Measurements from ENCODE around the gene RAPGEF1.

The RAPGEF1 gene

GRCh38 chr9:131701789-131702337 is 38.0 kb downstream of the RAPGEF1 start:
- DNase-seq (ENCODE audit: extremely low spot score): no peak
- no peak for TF ChIP-seq CTCF (IDR thresholded peaks at IDR 0.05; ENCODE audit: control extremely low read depth, extremely low read depth, low read depth, missing control alignments)
- ChIA-PET POLR2A (interaction anchor here (1.6 kb wide), 1 partner anchor 24 kb away, joined by 4 read pairs; no protein-coding TSS in a partner anchor), CTCF (interaction anchor here (0.9 to 2.4 kb wide), 2 partner anchors 12 to 37 kb away, joined by 3 to 5 read pairs; no protein-coding TSS in a partner anchor)

- DNase-seq (ENCODE audit: extremely low spot score): no peak
- ChIA-PET POLR2A (no interaction called here), CTCF (interaction anchor here (0.9 kb wide), 1 partner anchor 13 kb away, joined by 3 read pairs; no protein-coding TSS in a partner anchor)
- TF ChIP-seq CTCF (IDR thresholded peaks at IDR 0.05; ENCODE audit: control extremely low read depth, extremely low read depth, low read depth, missing control alignments): no peak
These were observed 38.5 kb downstream of the RAPGEF1 start for GRCh38 chr9:131701436-131701781.

GRCh38 chr9:131700765-131701435 is 39.0 kb downstream of the RAPGEF1 start:
- POLR2A ChIA-PET: no interaction called here
- DNase-seq (ENCODE audit: extremely low spot score): no peak
- no peak for TF ChIP-seq CTCF (IDR thresholded peaks at IDR 0.05; ENCODE audit: control extremely low read depth, extremely low read depth, low read depth, missing control alignments)
- CTCF ChIA-PET: interaction anchor here (0.9 kb wide), 1 partner anchor 13 kb away, joined by 3 read pairs; no protein-coding TSS in a partner anchor

GRCh38 chr9:131700076-131700475 is 39.8 kb downstream of the RAPGEF1 start:
- CTCF ChIA-PET: interaction anchor here (0.9 kb wide), 1 partner anchor 18 kb away, joined by 3 read pairs; no protein-coding TSS in a partner anchor
- no peak for TF ChIP-seq CTCF (IDR thresholded peaks at IDR 0.05; ENCODE audit: control extremely low read depth, extremely low read depth, low read depth, missing control alignments)
- POLR2A ChIA-PET: no interaction called here
- DNase-seq (ENCODE audit: extremely low spot score): no peak

GRCh38 chr9:131698618-131698985 is 41.3 kb downstream of the RAPGEF1 start:
- POLR2A ChIA-PET: no interaction called here

More at GRCh38 chr9:131698618-131698985, 41.3 kb downstream of the RAPGEF1 start:
- no peak for DNase-seq (ENCODE audit: extremely low spot score)
- CTCF ChIA-PET: interaction anchor here (0.9 to 6.1 kb wide), 6 partner anchors 14 to 38 kb away, joined by 3 to 42 read pairs (median 4); no protein-coding TSS in a partner anchor
- TF ChIP-seq CTCF (IDR thresholded peaks at IDR 0.05; ENCODE audit: control extremely low read depth, extremely low read depth, low read depth, missing control alignments): no peak

Data from GM10248 (cell line).